ENCODE measurements around the gene TANGO2.

The TANGO2 gene

GRCh38 chr22:20037419-20037818 is 16.5 kb downstream of the TANGO2 start:
- no peak overlapping the region for H3K4me3 ChIP-seq (ENCODE audit: low read depth, low read length)
- TF ChIP-seq, protein P1, sequence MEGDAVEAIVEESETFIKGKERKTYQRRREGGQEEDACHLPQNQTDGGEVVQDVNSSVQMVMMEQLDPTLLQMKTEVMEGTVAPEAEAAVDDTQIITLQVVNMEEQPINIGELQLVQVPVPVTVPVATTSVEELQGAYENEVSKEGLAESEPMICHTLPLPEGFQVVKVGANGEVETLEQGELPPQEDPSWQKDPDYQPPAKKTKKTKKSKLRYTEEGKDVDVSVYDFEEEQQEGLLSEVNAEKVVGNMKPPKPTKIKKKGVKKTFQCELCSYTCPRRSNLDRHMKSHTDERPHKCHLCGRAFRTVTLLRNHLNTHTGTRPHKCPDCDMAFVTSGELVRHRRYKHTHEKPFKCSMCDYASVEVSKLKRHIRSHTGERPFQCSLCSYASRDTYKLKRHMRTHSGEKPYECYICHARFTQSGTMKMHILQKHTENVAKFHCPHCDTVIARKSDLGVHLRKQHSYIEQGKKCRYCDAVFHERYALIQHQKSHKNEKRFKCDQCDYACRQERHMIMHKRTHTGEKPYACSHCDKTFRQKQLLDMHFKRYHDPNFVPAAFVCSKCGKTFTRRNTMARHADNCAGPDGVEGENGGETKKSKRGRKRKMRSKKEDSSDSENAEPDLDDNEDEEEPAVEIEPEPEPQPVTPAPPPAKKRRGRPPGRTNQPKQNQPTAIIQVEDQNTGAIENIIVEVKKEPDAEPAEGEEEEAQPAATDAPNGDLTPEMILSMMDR (IDR thresholded peaks at IDR 0.05; ENCODE audit: borderline replicate concordance, insufficient read depth, low read depth, low read length), result no peak

DNA sequence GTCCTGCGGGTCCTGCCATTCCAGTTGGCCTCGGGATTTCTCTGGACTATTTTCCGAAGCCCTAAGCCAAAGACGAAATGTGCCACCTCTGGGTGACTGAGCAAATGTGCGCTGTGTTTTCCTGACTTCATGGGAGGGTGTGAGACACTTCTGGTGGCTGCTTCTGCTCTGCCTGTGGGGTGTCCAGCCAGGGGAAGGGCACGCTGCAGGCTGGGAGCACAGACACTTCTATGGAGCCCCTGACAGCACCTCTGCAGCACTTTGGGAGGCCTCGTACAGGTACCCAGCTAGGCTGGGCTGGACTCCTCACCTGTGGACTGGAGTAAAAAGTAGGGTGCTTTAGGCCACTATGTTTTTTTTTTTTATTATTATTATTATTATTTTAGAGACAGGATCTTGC is 17.7 kb downstream of the TANGO2 start:
- H3K4me3 ChIP-seq (ENCODE audit: low read depth, low read length), result no peak overlapping the region
- TF ChIP-seq, protein P1 (IDR thresholded peaks at IDR 0.05; ENCODE audit: borderline replicate concordance, insufficient read depth, low read depth, low read length), result no peak

- no peak overlapping the region for H3K4me3 ChIP-seq (ENCODE audit: low read depth, low read length)
- TF ChIP-seq, protein P1 (IDR thresholded peaks at IDR 0.05; ENCODE audit: borderline replicate concordance, insufficient read depth, low read depth, low read length), result no peak
Measured at GRCh38 chr22:20039683-20040325, 18.9 kb downstream of the TANGO2 start.

- TF ChIP-seq, protein P1 (IDR thresholded peaks at IDR 0.05; ENCODE audit: borderline replicate concordance, insufficient read depth, low read depth, low read length), result no peak
- no peak overlapping the region for H3K4me3 ChIP-seq (ENCODE audit: low read depth, low read length)
Measured at GRCh38 chr22:20040327-20041200, 19.7 kb downstream of the TANGO2 start.

GRCh38 chr22:20043057-20043996 is 22.4 kb downstream of the TANGO2 start:
- H3K4me3 ChIP-seq (ENCODE audit: low read depth, low read length), result no peak overlapping the region
- TF ChIP-seq, protein P1 (IDR thresholded peaks at IDR 0.05; ENCODE audit: borderline replicate concordance, insufficient read depth, low read depth, low read length), result no peak

- TF ChIP-seq, protein P1 (IDR thresholded peaks at IDR 0.05; ENCODE audit: borderline replicate concordance, insufficient read depth, low read depth, low read length), result no peak
- H3K4me3 ChIP-seq (ENCODE audit: low read depth, low read length), result no peak overlapping the region
Measured at GRCh38 chr22:20043997-20044342, 23.1 kb downstream of the TANGO2 start.
